ENCODE results near the gene MORN3. TPM values are rescaled to one million over a fixed set of nuclear protein-coding genes. Genes with fewer than 3 reads are reported as not detected.
"Not testable (repeated sequence)": the region's sequence is repeated elsewhere in the genome, so short reads cannot be mapped to it uniquely, and the experiment has no call there.

The MORN3 gene
- total and polyA plus RNA-seq, 3 donors from 2014 or later, result 8.3 to 85.9 (median 46.1) TPM

GRCh38 chr12:121711361-121712189 lies 42.1 kb upstream of the MORN3 start:
- Histone ChIP-seq H3K36me3 (ENCODE audit: low read depth, missing control alignments) (no peaks in the 10 kb centered on the region), H3K9me3 (no peaks in the 10 kb centered on the region), H3K4me3 (peak overlapping the region; percentile 82 to 89), H3K27ac (peak overlapping the region; percentile 6 to 76), H3K4me1 (peaks cover 19% of the 10 kb centered on the region), H3K27me3 (no peaks in the 10 kb centered on the region)
- no peak for TF ChIP-seq CTCF (IDR thresholded peaks at IDR 0.05)
- no peak for TF ChIP-seq POLR2A (IDR thresholded peaks at IDR 0.05)
- DNase-seq, result no peak
- WGBS, 2 donors, result 46 to 61% methylated on average over 24 of the region's 24 CpGs
- intact Hi-C loops (cut with DNase I; ENCODE audit: low total_unique reads), result no loop called here

GRCh38 chr12:121709478-121709961 lies 40.1 kb upstream of the MORN3 start:
- intact Hi-C loops (cut with DNase I; ENCODE audit: low total_unique reads), result no loop called here
- DNase-seq, result no peak

GRCh38 chr12:121709064-121709424 lies 39.6 kb upstream of the MORN3 start:
- WGBS, 2 donors, result 88 to 90% methylated on average over 8 of the region's 8 CpGs
- intact Hi-C loops (cut with DNase I; ENCODE audit: low total_unique reads); H3K9me3 ChIP-seq; H3K27ac ChIP-seq; H3K27me3 ChIP-seq; H3K36me3 ChIP-seq (ENCODE audit: low read depth, missing control alignments); H3K4me3 ChIP-seq; DNase-seq: not testable (repeated sequence)
- H3K4me1 ChIP-seq, result peaks cover 19% of the 10 kb centered on the region

More at GRCh38 chr12:121709478-121709961, 40.1 kb upstream of the MORN3 start:
- Histone ChIP-seq H3K27me3 (no peaks in the 10 kb centered on the region), H3K9me3 (no peaks in the 10 kb centered on the region), H3K36me3 (ENCODE audit: low read depth, missing control alignments) (no peaks in the 10 kb centered on the region), H3K4me3 (no peak overlapping the region), H3K4me1 (peaks cover 19% of the 10 kb centered on the region), H3K27ac (no peak overlapping the region)
- TF ChIP-seq CTCF (IDR thresholded peaks at IDR 0.05), result no peak
- no peak for TF ChIP-seq POLR2A (IDR thresholded peaks at IDR 0.05)
- WGBS, 2 donors, result 62 to 84% methylated on average over 5 of the region's 5 CpGs

- TF ChIP-seq POLR2A (IDR thresholded peaks at IDR 0.05) (no peak), CTCF (IDR thresholded peaks at IDR 0.05) (no peak)
- peaks cover 14% of the 10 kb centered on the region for H3K4me1 ChIP-seq
- WGBS, 2 donors, result 69 to 77% methylated on average over 7 of the region's 7 CpGs
- no peaks in the 10 kb centered on the region for H3K9me3 ChIP-seq
- intact Hi-C loops (cut with DNase I; ENCODE audit: low total_unique reads), result no loop called here
- H3K4me3 ChIP-seq, result no peak overlapping the region
- H3K27me3 ChIP-seq, result no peaks in the 10 kb centered on the region
- H3K27ac ChIP-seq, result no peak overlapping the region
- no peak for DNase-seq
- H3K36me3 ChIP-seq (ENCODE audit: low read depth, missing control alignments), result no peaks in the 10 kb centered on the region
These were observed 39.0 kb upstream of the MORN3 start for GRCh38 chr12:121708313-121709063.

GRCh38 chr12:121705514-121705913 lies 36.1 kb upstream of the MORN3 start:
- intact Hi-C loops (cut with DNase I; ENCODE audit: low total_unique reads), result no loop called here

More at GRCh38 chr12:121705514-121705913, 36.1 kb upstream of the MORN3 start:
- Histone ChIP-seq H3K4me3 (no peak overlapping the region), H3K4me1 (no peaks in the 10 kb centered on the region), H3K9me3 (no peaks in the 10 kb centered on the region), H3K36me3 (ENCODE audit: low read depth, missing control alignments) (no peaks in the 10 kb centered on the region), H3K27me3 (no peaks in the 10 kb centered on the region), H3K27ac (no peak overlapping the region)
- DNase-seq, result no peak
- TF ChIP-seq POLR2A (IDR thresholded peaks at IDR 0.05), result no peak
- no peak for TF ChIP-seq CTCF (IDR thresholded peaks at IDR 0.05)

All from testis (tissue), 3 donors.